ENCODE measurements around the gene MYO1C.

GRCh38 chr17:1440921-1441320 lies 51.6 kb downstream of the MYO1C start:
- TF ChIP-seq ZNF224 (CRISPR knock-in tag; IDR thresholded peaks at IDR 0.05), result no peak
- no peak for TF ChIP-seq CTCF (IDR thresholded peaks at IDR 0.05 in 2 of 3, conservative IDR thresholded peaks at IDR 0.05 in 1 of 3; ENCODE audit: insufficient read depth in 2 of 3, low read depth in 1 of 3, low read length in 3 of 3)
- TF ChIP-seq CHAMP1 (IDR thresholded peaks at IDR 0.05), result no peak
- TF ChIP-seq MTA2 (IDR thresholded peaks at IDR 0.05; ENCODE audit: low read depth), result no peak
- TF ChIP-seq TGIF2 (CRISPR knock-in tag; IDR thresholded peaks at IDR 0.05), result no peak
- no peak for TF ChIP-seq CREBBP (IDR thresholded peaks at IDR 0.05; ENCODE audit: low read depth, low read length)
- TF ChIP-seq ATF2 (CRISPR knock-in tag; IDR thresholded peaks at IDR 0.05), result no peak
- no peak for TF ChIP-seq NR2C1 (IDR thresholded peaks at IDR 0.05)
- no peak for TF ChIP-seq NR2C1 (tag; IDR thresholded peaks at IDR 0.05)
- no peak for TF ChIP-seq MAFK (IDR thresholded peaks at IDR 0.05; ENCODE audit: low read length)
- TF ChIP-seq ATF3 (IDR thresholded peaks at IDR 0.05), result no peak
- TF ChIP-seq ATF3 (CRISPR knock-in tag; conservative IDR thresholded peaks at IDR 0.05), result no peak
